Muscle of leg (tissue), 11 donors: ENCODE data around the gene PRKCD. TPM values are rescaled to one million over a fixed set of nuclear protein-coding genes. Genes with fewer than 3 reads are reported as not detected.
A peak's percentile ranks its signal among the peaks of the same experiment; 100 is the strongest.

ENCODE experiments used
- DNase-seq: peaks from one replicate; pipeline ENCODE4 v3.0.0; 2013
- H3K27ac ChIP-seq: one replicate; pipeline ENCODE4 v1.5.1; 2013; ENCODE audit warnings: mild to moderate bottlenecking, low read length, control low read depth
- H3K27me3 ChIP-seq: one replicate; pipeline ENCODE4 v1.6.1; 2013; ENCODE audit warnings: low read length; ENCODE audit not compliant: control insufficient read depth, insufficient read depth
- H3K36me3 ChIP-seq: one replicate; pipeline ENCODE4 v1.6.1; 2013; ENCODE audit warnings: low read length; ENCODE audit not compliant: control insufficient read depth, insufficient read depth
- H3K4me1 ChIP-seq: one replicate; pipeline ENCODE4 v1.6.1; 2013; ENCODE audit warnings: low read length; ENCODE audit not compliant: control insufficient read depth, insufficient read depth
- H3K4me3 ChIP-seq: one replicate; pipeline ENCODE4 v1.5.1; 2013; ENCODE audit warnings: low read length, control low read depth
- H3K9me3 ChIP-seq: replicated peaks from 2 replicates; pipeline ENCODE4 v1.6.1; 2013; ENCODE audit warnings: low read depth, low read length; ENCODE audit not compliant: control insufficient read depth
- WGBS: methylation state at CpG from one replicate; pipeline ENCODE4 v1.1.5; 2013; ENCODE audit warnings: missing lambda C conversion rate; ENCODE audit not compliant: insufficient coverage; 5-methylcytosine and 5-hydroxymethylcytosine counted together
- polyA plus RNA-seq, 8 donors: library from polyadenylated mRNA; unstranded; fragments of 120-200 nt; gene quantifications; one replicate each; pipeline versions ENCODE4 v1.2.1 to v1.2.3, GENCODE V29; 2013; ENCODE audit warnings: inconsistent platforms in 1 of 8, low replicate concordance in 1 of 8; ENCODE audit not compliant: insufficient read length in 8 of 8, insufficient read depth in 1 of 8
- total RNA-seq: library from RNA; stranded (reverse); fragments of 120-200 nt; gene quantifications from one replicate; pipeline ENCODE4 v1.2.4, GENCODE V29; 2013

PRKCD gene
- total and polyA plus RNA-seq, 9 donors, result 1.5 to 11.8 (median 7.9) TPM

DNA sequence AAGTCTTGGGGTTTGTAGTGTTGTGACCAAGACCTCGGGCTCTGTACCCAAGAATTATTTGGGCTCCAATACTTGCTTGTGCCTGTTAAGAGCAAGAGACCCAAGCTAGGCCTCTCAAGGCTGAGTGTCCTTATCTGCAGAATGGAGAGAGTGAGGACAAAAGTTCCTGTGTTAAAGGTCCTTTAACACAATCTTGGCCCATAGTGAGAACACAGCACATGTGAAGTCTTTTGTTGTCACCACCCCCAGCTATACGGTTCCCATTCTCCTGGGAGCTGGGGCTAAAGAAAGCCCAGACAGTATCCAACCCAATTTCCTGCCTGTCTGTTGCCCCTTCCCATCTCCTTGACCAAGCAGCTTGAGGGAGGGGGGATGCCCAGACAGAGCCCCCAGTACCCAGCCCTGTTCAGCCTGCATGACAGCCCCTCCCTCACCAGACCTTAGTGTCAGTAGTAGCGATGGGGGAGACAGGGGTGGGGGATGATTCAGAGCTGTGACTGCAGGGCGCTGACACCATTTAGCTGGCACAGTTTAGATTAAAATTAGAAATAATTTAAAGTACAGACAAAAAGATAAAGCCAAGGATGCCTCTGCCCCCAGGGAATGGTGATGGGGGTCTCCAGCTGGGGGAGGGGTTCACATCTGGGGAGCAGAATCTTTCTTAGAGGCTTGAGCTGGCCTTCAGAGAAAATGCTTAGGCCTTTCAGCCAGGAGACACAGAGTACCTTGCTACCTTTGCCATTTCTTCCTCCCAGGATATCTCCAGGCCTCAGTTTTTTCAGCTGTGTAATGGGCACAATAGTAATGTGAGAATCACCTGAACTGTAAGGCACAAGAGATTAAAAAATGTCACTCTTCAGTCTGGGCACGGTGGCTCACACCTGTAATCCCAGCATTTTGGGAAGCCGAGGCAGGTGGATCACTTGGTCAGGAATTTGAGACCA, 2.7 kb downstream of the PRKCD start:
- Histone ChIP-seq H3K9me3 (no peaks in the 10 kb centered on the region), H3K27me3 (peaks cover 5% of the 10 kb centered on the region), H3K27ac (no peak overlapping the region), H3K4me3 (no peak overlapping the region), H3K4me1 (peaks cover 50% of the 10 kb centered on the region), H3K36me3 (no peaks in the 10 kb centered on the region)
- no peak for DNase-seq
- WGBS, result 81% methylated on average over 3 of the region's 6 CpGs

DNA sequence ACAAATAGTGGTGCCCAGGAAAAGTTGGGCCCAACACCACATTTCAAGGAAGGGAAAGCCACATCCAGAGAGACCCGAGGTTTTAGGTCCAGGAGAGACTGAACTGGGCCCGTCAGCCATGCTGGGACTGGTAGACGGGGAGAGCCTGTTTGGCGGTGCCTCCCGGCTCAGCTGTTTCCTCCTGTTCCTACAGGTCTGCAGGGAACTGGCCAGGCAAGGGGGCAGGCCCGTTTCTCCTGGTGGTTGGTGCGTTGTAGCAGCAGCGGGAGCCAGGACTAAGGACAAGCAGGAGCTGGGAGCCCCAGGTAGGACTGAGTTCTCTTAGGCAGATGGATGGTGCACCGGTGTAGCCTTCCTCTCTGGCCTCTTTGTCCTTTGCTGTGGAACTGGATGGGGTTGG, 3.9 kb downstream of the PRKCD start:
- H3K4me1 ChIP-seq, result peaks cover 40% of the 10 kb centered on the region
- H3K27ac ChIP-seq, result no peak overlapping the region
- no peaks in the 10 kb centered on the region for H3K36me3 ChIP-seq
- no peaks in the 10 kb centered on the region for H3K9me3 ChIP-seq
- no peak for DNase-seq
- WGBS, result 63% methylated on average over 8 of the region's 9 CpGs
- peaks cover 4% of the 10 kb centered on the region for H3K27me3 ChIP-seq
- no peak overlapping the region for H3K4me3 ChIP-seq

DNA sequence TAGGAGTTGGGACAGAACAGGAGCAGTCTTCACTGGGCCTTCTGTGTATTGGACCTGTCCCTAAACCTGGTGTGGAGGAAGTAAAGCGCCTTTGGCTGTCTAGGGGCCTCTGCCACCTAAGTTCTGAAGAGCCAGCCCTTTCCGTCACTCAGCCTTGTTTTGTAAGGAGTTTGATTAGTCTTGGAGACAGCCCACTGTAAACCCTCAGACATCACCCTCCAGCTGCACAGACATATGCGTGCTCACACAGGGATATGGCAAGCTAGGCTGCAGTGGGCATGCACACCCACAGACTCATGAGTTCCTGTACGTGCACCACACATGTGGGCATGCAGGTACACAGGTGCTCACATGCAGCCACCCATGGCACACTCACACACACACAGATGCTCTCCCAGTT, 5.2 kb downstream of the PRKCD start:
- peaks cover 2% of the 10 kb centered on the region for H3K27me3 ChIP-seq
- no peak for DNase-seq
- H3K4me1 ChIP-seq, result peaks cover 31% of the 10 kb centered on the region
- H3K4me3 ChIP-seq, result no peak overlapping the region
- no peak overlapping the region for H3K27ac ChIP-seq
- H3K9me3 ChIP-seq, result no peaks in the 10 kb centered on the region
- H3K36me3 ChIP-seq, result no peaks in the 10 kb centered on the region
- WGBS, result 100% methylated on average over 1 of the region's 4 CpGs

DNA sequence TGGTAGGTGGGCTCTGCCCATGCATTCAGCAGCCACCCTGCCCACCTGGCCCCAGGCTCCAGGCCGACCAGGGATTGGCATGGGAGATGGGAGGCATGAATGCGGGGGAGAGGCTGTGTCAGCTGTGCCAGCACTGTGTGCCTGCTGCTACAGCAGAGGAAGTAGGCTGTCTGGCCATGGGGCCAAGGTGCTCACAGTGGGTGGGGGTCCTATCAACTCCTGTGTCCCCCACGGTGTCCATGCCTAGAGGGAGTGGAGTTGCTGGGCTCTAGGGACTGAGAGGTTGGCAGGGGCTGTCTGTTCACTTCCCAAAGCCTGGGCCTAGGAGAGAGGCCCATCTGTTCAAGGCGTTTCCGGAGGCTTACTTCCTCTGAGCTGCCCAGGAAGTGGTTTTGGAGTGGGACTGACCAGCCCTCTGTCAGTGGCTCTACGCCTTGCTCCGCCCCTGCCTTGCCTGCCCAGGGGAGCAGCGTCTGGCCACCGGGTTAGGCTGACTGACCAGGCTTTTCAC, 5.8 kb downstream of the PRKCD start:
- WGBS, result 30% methylated on average over 9 of the region's 9 CpGs
- no peak overlapping the region for H3K4me3 ChIP-seq
- no peaks in the 10 kb centered on the region for H3K9me3 ChIP-seq
- H3K27me3 ChIP-seq, result no peaks in the 10 kb centered on the region
- H3K4me1 ChIP-seq, result peaks cover 31% of the 10 kb centered on the region
- H3K27ac ChIP-seq, result peak overlapping the region; percentile 48
- peak; percentile 84 for DNase-seq
- H3K36me3 ChIP-seq, result no peaks in the 10 kb centered on the region

DNA sequence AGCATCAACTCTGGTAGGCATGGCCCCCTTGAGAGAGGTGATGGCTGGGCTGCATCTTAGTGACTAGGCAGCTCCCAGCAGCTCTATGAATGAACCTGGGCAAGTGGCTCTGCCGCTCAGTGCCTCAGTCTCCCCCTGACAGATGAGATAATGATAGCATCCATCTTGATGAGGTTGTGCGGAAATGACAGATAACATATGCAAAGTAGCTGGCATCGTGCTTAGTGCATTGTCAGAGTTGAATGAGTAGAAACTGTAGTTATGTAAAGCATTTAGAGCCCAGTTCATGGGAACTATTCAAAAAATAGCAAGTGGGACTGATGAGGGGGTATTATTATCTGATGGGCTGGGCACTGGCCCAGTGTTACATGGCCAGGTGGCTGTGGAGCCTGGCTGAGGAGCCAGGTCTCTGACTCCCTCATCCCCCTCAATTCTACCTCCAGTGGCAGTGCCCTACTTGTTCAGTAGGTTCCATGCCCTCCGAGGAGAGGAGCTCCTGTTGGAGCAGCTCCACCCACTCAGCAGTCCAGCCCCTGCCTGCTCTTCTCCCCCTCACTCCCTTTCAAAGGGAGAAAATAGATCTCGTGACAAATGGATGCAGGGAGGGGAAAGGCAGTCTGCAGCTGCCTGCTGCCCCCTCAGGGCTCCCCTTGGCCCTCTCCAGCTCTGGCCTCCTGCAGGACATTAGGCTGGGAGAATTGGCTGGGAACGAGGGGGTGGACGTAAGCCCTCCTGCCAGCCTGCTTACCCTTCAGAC, 6.6 kb downstream of the PRKCD start:
- WGBS, result 89% methylated on average over 2 of the region's 7 CpGs
- Histone ChIP-seq H3K27ac (peak overlapping the region; percentile 20), H3K4me1 (peaks cover 25% of the 10 kb centered on the region), H3K36me3 (no peaks in the 10 kb centered on the region), H3K27me3 (no peaks in the 10 kb centered on the region), H3K9me3 (no peaks in the 10 kb centered on the region), H3K4me3 (no peak overlapping the region)
- peak; percentile 32 for DNase-seq

DNA sequence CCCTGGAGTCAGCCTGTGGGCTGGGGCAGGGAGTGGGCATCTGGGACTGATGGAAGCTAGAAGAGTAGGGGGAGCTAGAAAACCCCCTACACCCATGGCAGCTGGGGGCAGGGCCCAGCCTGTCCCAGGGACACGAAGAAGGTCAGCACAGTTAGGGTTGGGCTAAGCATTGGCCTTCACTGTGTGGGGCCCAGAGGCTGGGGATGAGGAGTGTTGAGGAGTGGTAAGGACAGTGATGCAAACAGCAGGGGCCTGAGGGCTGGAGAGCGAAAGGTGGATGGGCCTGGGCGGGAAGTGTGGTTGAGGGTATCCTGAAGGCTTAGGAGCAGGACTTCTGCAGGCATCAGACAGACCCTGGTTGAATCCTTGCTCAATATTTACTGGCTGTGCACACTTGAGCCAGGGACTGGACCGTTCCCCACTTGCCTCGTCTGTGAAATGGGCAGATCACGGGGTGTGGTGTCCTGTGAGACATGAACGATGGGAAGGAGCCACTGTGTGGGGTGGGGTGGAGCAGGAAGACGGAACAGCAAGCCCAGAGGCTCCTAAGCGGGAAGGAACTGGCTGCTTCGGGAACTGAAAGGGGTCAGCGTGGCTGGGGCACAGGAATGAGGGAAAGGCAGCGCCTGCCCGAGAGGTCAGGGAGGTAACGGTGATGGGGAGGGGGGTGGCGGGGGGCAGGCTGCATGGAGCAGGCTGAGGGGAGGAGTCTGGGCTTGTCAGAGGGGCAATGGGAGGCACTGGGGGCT, 7.3 kb downstream of the PRKCD start:
- Histone ChIP-seq H3K4me1 (peaks cover 22% of the 10 kb centered on the region), H3K9me3 (no peaks in the 10 kb centered on the region), H3K36me3 (peaks cover 3% of the 10 kb centered on the region), H3K4me3 (no peak overlapping the region), H3K27me3 (no peaks in the 10 kb centered on the region), H3K27ac (no peak overlapping the region)
- DNase-seq, result peak; percentile 27
- 57% methylated on average over 15 of the region's 15 CpGs for WGBS

DNA sequence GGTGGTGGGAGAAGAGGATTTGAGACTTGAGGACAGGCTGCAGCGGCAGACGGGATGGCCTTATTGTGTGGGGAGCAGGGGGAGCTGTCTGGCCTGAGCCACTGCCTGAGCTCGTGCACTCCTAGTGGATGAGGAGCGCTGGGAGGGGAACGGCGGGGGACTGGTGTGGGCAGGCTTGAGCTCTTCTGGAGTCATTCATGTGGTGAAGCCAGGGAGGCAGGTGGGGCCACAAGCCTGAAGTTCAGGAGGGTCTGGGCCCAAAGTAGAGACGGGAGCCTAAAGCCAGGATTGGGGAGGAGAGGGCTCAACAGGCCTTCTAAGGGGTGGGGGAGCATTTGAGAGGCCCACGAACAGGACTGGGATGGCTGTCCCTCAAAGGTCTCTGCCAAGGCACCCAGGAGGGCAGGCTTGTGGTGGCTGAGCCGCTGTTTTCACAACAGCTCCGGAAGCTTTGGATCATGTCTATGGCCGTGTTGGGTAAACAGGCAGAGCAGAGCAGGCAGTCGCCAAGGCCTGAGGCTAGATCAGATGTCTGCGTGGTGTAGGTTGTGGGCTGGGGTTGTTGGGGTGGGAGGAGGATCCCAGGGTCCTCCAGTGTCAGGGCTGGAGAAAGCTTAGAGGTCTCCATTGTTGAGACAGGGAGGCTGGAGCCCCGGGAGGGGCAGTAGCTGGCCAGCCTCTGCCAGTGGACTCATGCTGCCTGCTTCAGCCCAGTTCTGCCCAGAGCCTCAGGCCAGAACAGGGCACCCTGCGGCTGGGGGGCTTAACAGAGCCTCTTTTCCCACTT, 8.2 kb downstream of the PRKCD start:
- Histone ChIP-seq H3K27ac (no peak overlapping the region), H3K9me3 (no peaks in the 10 kb centered on the region), H3K27me3 (no peaks in the 10 kb centered on the region), H3K4me1 (peaks cover 18% of the 10 kb centered on the region), H3K4me3 (no peak overlapping the region), H3K36me3 (peaks cover 3% of the 10 kb centered on the region)
- 53% methylated on average over 15 of the region's 15 CpGs for WGBS
- DNase-seq, result no peak

DNA sequence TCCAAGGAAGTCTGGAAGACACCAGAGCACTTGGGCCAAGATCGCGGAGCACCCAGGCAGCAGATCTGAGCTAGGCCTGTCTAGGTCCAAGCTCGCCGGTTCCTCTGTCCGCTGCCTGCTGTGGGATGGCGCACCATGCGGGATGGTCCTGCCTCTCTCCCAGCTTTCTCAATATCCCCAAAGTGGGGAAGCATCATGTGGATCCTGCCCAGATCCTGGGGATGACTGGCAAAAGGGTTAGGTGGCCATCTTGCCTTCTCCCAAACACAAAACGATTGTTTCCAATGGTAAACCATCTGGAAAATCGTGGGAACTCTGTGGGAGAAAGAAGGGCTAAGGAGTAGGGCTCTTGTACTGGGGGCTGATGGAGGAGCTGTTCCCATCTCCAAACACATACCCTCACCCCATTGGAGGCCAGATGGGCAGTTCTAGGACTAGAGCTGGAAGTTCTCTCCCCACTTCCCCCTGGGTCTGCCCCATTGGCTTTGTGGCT, 8.9 kb downstream of the PRKCD start:
- 100% methylated on average over 5 of the region's 9 CpGs for WGBS
- Histone ChIP-seq H3K36me3 (peaks cover 3% of the 10 kb centered on the region), H3K4me1 (peaks cover 18% of the 10 kb centered on the region), H3K4me3 (no peak overlapping the region), H3K9me3 (no peaks in the 10 kb centered on the region), H3K27me3 (no peaks in the 10 kb centered on the region), H3K27ac (no peak overlapping the region)
- no peak for DNase-seq

DNA sequence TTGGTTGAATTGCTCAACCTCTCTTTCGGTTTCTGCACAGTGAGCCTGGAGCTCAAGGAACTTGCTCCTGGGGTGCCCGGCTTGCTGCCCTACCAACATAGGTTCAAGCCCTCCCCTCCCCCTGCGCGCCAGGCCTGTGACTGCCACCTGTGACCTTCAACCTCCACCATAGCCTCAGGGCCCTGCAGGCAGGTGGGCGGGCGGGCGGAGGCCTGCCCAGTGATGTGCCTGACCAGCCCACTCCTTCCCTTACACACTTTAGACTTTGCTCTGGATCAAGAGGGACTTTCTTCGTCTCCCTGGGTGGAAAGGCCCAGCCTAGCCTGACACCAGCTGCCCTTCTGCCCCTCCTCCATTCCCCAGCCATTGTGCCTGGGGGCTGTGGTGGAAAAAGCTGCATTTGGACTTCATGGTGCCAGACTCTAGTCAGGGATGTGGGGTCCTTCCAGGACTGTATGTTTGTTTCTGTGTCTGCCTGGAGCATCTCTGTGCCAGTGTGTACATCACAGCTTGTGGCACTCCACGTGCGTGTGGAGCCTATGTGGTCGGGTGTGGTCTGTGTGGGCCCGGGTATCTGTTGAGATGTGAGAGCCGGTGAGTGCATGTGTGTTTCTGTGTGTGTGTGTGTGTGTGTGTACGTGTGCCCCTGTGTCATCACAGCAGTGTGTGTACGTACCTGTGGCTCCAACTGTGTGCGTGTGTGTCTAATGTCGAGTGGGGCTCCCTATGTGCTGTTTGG, 9.5 kb downstream of the PRKCD start:
- Histone ChIP-seq H3K9me3 (no peaks in the 10 kb centered on the region), H3K36me3 (peaks cover 3% of the 10 kb centered on the region), H3K27me3 (no peaks in the 10 kb centered on the region), H3K4me3 (no peak overlapping the region), H3K27ac (no peak overlapping the region), H3K4me1 (peaks cover 18% of the 10 kb centered on the region)
- 63% methylated on average over 7 of the region's 17 CpGs for WGBS
- DNase-seq, result peak; percentile 54
